ENCODE data around the gene PODNL1.
A peak's percentile ranks its signal among the peaks of the same experiment; 100 is the strongest.

Gene PODNL1

GRCh38 chr19:13956365-13956744 is 18.1 kb upstream of the PODNL1 start:
- Mint-ChIP-seq H3K27ac (no peak overlapping the region), H3K4me1 (peaks cover 5% of the 10 kb centered on the region)

DNA sequence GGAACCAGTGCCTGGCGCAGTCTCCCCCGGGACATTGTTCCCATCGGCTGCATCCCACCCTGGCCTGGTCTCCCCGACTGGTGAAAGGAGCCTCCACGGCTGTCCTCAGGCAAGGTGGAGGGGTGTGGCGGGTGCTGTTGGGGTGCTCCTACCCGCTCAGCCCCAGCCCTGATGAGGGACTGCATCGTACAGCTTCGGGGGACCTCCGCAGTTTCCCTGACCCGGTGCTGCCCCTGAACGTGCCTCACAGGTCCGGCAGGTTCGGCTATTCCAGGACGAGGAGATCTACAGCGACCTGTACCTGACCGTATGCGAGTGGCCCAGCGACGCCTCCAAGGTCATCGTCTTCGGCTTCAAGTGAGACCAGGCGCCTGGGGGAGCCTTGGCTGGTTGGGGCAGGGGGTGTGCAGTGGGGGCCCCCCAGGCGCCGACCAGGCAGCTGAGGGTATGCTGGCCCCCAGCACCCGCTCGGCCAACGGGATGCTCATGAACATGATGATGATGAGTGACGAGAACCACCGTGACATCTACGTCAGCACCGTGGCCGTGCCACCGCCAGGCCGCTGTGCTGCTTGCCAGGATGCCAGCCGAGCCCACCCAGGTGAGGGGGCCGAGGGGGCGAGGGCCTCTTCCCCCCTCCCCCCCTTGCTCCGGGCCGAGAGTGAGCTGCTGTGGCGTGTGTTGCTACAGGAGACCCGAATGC is 17.6 kb upstream of the PODNL1 start:
- Mint-ChIP-seq H3K9me3 (no peaks in the 10 kb centered on the region), H3K4me3 (no peak overlapping the region), H3K4me1 (peaks cover 4% of the 10 kb centered on the region), H3K36me3 (ENCODE audit: low read depth) (peaks cover 18% of the 10 kb centered on the region), H3K27me3 (ENCODE audit: low read depth) (no peaks in the 10 kb centered on the region), H3K27ac (no peak overlapping the region)
- TF ChIP-seq CTCF (IDR thresholded peaks at IDR 0.05; ENCODE audit: unreplicated experiment in 3 of 3), result no peak

More at GRCh38 chr19:13956365-13956744, 18.1 kb upstream of the PODNL1 start:
- peaks cover 20% of the 10 kb centered on the region for H3K36me3 Mint-ChIP-seq (ENCODE audit: low read depth)
- no peaks in the 10 kb centered on the region for H3K27me3 Mint-ChIP-seq (ENCODE audit: low read depth)
- TF ChIP-seq CTCF (IDR thresholded peaks at IDR 0.05; ENCODE audit: unreplicated experiment in 3 of 3), result no peak
- no peak overlapping the region for H3K4me3 Mint-ChIP-seq
- no peaks in the 10 kb centered on the region for H3K9me3 Mint-ChIP-seq

GRCh38 chr19:13954185-13954584 is 16.0 kb upstream of the PODNL1 start:
- TF ChIP-seq CTCF (IDR thresholded peaks at IDR 0.05; ENCODE audit: unreplicated experiment in 3 of 3), result no peak
- H3K27me3 Mint-ChIP-seq (ENCODE audit: low read depth), result no peaks in the 10 kb centered on the region
- peak overlapping the region; percentile 91 to 94 (median 92) for H3K4me3 Mint-ChIP-seq
- peaks cover 15% of the 10 kb centered on the region for H3K36me3 Mint-ChIP-seq (ENCODE audit: low read depth)
- no peaks in the 10 kb centered on the region for H3K9me3 Mint-ChIP-seq
- H3K27ac Mint-ChIP-seq, result no peak overlapping the region
- peaks cover 4% of the 10 kb centered on the region for H3K4me1 Mint-ChIP-seq

GRCh38 chr19:13952931-13953531 is 14.8 kb upstream of the PODNL1 start:
- peaks cover 7% of the 10 kb centered on the region for H3K36me3 Mint-ChIP-seq (ENCODE audit: low read depth)
- TF ChIP-seq CTCF (IDR thresholded peaks at IDR 0.05; ENCODE audit: unreplicated experiment in 3 of 3), result no peak
- H3K4me3 Mint-ChIP-seq, result peak overlapping the region; percentile 91 to 94 (median 92)
- H3K27ac Mint-ChIP-seq, result peak overlapping the region; percentile 71 to 88 (median 82)
- peaks cover 4% of the 10 kb centered on the region for H3K4me1 Mint-ChIP-seq
- no peaks in the 10 kb centered on the region for H3K9me3 Mint-ChIP-seq
- H3K27me3 Mint-ChIP-seq (ENCODE audit: low read depth), result no peaks in the 10 kb centered on the region

DNA sequence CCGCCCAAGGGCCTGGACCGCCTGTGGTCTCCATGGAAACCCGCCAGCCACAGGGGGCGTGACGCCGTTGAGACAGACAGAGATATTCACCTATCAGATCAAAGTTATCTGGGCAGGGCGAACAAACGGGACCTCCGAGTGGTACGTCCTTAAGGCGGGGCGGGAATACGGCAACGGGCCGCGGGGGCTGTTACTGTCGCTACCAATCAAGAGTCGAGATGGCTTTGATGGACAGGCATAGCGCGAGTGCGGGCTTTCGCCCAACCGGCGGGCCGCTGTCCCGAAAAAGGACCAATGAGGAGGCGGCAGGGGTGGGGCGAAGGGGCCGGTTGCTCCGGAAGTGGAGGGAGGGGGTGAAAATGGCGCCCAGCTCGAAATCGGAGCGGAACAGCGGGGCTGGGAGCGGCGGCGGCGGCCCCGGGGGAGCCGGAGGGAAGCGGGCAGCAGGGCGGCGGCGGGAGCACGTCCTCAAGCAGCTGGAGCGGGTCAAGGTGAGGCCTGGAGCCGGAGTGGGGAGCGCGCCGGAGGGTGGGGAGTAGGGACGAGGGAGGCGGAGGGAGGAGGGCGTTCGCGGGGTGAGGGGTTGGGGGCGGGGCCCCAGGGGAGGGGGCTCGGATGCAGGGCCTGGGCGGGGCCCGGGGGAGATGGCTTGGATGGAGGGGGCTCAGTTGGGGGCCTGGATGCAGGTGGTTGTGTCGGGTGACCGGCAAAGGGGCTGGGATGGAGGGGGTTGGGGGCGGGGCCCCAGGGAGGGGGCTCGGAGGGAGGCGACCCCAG is 14.1 kb upstream of the PODNL1 start, which contains the start of gene DCAF15:
TSS of gene DCAF15 (plus strand) at position 356 of the 777 bp plus-strand sequence. CDS start at position 360, 4 bp downstream.
- peaks cover 4% of the 10 kb centered on the region for H3K4me1 Mint-ChIP-seq
- H3K36me3 Mint-ChIP-seq (ENCODE audit: low read depth), result peaks cover 6% of the 10 kb centered on the region
- no peaks in the 10 kb centered on the region for H3K27me3 Mint-ChIP-seq (ENCODE audit: low read depth)
- H3K27ac Mint-ChIP-seq, result peak within 1 kb of the TSS; percentile 73 to 98 (median 96)
- TF ChIP-seq CTCF (IDR thresholded peaks at IDR 0.05; ENCODE audit: unreplicated experiment in 3 of 3), result no peak
- H3K9me3 Mint-ChIP-seq, result no peaks in the 10 kb centered on the region
- peak within 1 kb of the TSS; percentile 93 to 97 (median 94) for H3K4me3 Mint-ChIP-seq
